Upper lobe of right lung (tissue), 1 donor: ENCODE measurements around the gene KCNE2. TPM values are rescaled to one million over a fixed set of nuclear protein-coding genes. Genes with fewer than 3 reads are reported as not detected.

Source experiments
- ATAC-seq: fragments of 200-7000 bp; cut with Tn5 transposase; one replicate; pipeline ENCODE4 v1.9.1; 2020; ENCODE audit warnings: mild to moderate bottlenecking, moderate library complexity
- DNase-seq: peaks from one replicate; pipeline ENCODE4 v3.0.0-alpha.2; 2020
- H3K27ac ChIP-seq: fragments of 200-600 bp; one replicate; pipeline ENCODE4 v1.8.0; 2022
- H3K27me3 ChIP-seq: fragments of 200-600 bp; one replicate; pipeline ENCODE4 v1.8.0; 2022; ENCODE audit warnings: mild to moderate bottlenecking
- H3K36me3 ChIP-seq: fragments of 200-600 bp; one replicate; pipeline ENCODE4 v1.8.0; 2022
- H3K4me1 ChIP-seq: fragments of 200-600 bp; one replicate; pipeline ENCODE4 v1.8.0; 2022
- H3K4me3 ChIP-seq: fragments of 200-600 bp; one replicate; pipeline ENCODE4 v1.8.0; 2022; ENCODE audit warnings: mild to moderate bottlenecking
- H3K9me3 ChIP-seq: fragments of 200-600 bp; one replicate; pipeline ENCODE4 v1.8.0; 2022
- CTCF ChIP-seq: fragments of 200-600 bp; IDR thresholded peaks from one replicate; pipeline ENCODE4 v1.8.0; 2022; ENCODE audit warnings: antibody characterized with exemption
- intact Hi-C: fragments of 100-400 bp; cut with DNase I; formaldehyde crosslinking; loops from one replicate; pipeline ENCODE4 v1.11.0; 2022
- long read RNA-seq: library from polyadenylated mRNA; unstranded; transcript quantifications from one replicate; pipeline ENCODE4 v2.0.0, GENCODE V29; 2021
- total RNA-seq: library from RNA; stranded (reverse); fragmentation: NEBNext Ultra II Directional; extraction: Animal tissue kit (Norgen Biotek cat#: 25700); gene quantifications from one replicate; pipeline ENCODE4 v1.2.1, GENCODE V29; 2021
- donor health status: DM: no; HTN: yes; CAD: no; lungs with severe emphysema.

The KCNE2 gene, protein sequence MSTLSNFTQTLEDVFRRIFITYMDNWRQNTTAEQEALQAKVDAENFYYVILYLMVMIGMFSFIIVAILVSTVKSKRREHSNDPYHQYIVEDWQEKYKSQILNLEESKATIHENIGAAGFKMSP
- total RNA-seq: 0.52 TPM
- long read RNA-seq: 0 reads

DNA sequence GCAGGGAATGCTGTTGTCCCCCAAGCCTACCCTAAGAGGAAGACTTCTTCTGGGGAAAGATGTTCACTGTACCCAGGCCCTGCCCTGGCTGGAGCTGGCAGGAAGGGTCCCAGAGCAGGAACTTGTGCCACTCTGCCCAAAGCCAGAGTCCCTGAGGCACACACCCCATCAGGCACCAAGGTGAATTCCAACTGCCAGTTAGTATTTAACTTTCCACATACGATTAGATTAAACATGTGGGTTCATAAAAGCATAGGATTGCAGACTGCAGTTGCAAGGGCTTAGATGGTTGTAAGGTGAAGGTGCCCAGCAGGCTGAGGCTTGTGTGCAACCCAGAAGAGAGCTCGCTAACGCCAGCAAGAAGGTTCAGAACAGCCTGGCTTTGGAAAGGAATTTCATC is at the start of gene KCNE2:
KCNE2 (plus strand) TSS at position 274 of the 400 bp plus-strand sequence. CDS start 6,473 bp downstream, outside the sequence.
- Histone ChIP-seq H3K36me3 (no peaks in the 10 kb centered on the region), H3K4me1 (peaks cover 7% of the 10 kb centered on the region), H3K27ac (no peak within 1 kb of the TSS), H3K9me3 (no peaks in the 10 kb centered on the region), H3K27me3 (no peaks in the 10 kb centered on the region), H3K4me3 (no peak within 1 kb of the TSS)
- TF ChIP-seq CTCF: no peak
- DNase-seq (no peak), ATAC-seq (no peak)
- intact Hi-C loops: no loop called here

DNA sequence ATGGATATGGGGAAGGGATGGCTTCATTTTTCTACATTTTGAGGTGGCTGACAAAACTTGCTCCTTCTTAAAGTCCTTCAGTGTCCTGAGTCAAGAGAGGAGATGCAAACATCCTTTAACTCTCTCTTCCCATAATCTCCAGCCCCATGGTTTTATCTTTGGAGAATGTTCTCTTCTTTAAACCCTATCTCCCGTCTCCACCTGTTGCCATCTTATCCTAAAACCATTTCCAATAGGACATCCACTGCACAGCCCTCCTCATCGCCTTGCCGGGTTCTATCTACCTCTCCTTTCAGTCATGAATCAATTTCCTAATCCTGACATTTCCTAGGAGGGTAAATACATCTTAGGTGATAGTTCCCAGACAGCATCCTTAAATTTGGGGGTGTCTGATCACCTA is 44.2 kb upstream of the KCNE2 start:
- intact Hi-C loops: no loop called here
- Histone ChIP-seq H3K4me3 (no peak overlapping the region), H3K36me3 (no peaks in the 10 kb centered on the region), H3K27me3 (no peaks in the 10 kb centered on the region), H3K4me1 (no peaks in the 10 kb centered on the region), H3K27ac (no peak overlapping the region), H3K9me3 (no peaks in the 10 kb centered on the region)
- TF ChIP-seq CTCF: no peak
- DNase-seq: no peak
- no peak for ATAC-seq

DNA sequence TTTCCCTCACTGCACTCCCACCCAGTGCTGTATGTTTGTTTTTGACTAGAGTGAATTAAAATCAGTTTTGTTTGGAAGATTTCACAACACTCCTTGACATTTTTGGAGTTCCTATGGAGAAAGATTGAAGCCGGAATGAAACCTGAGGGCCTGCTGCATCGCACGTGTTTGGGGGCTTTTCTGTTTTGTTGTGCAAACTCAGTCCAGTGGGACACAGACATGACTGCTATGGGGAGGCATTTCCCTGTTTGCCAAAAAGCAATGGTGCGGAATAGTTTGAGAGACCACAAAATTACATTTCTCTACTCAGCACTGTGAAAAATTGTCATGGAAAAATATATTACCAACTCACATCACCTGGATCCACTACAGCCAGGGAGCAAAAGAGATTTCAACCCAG is 43.8 kb upstream of the KCNE2 start:
- H3K4me3 ChIP-seq: no peak overlapping the region
- intact Hi-C loops: no loop called here
- no peaks in the 10 kb centered on the region for H3K36me3 ChIP-seq
- no peak overlapping the region for H3K27ac ChIP-seq
- ATAC-seq (no peak), DNase-seq (no peak)
- TF ChIP-seq CTCF: no peak
- H3K9me3 ChIP-seq: no peaks in the 10 kb centered on the region
- H3K27me3 ChIP-seq: no peaks in the 10 kb centered on the region
- no peaks in the 10 kb centered on the region for H3K4me1 ChIP-seq

- Histone ChIP-seq H3K4me1 (no peaks in the 10 kb centered on the region), H3K9me3 (no peaks in the 10 kb centered on the region), H3K4me3 (no peak overlapping the region), H3K36me3 (no peaks in the 10 kb centered on the region), H3K27ac (no peak overlapping the region), H3K27me3 (no peaks in the 10 kb centered on the region)
- ATAC-seq (no peak), DNase-seq (no peak)
- intact Hi-C loops: no loop called here
- TF ChIP-seq CTCF: no peak
These were observed 33.8 kb upstream of the KCNE2 start for GRCh38 chr21:34330055-34330454.

GRCh38 chr21:34331726-34332125 is 32.1 kb upstream of the KCNE2 start:
- ATAC-seq (no peak), DNase-seq (no peak)
- Histone ChIP-seq H3K9me3 (no peaks in the 10 kb centered on the region), H3K36me3 (no peaks in the 10 kb centered on the region), H3K27me3 (no peaks in the 10 kb centered on the region), H3K27ac (no peak overlapping the region), H3K4me1 (no peaks in the 10 kb centered on the region), H3K4me3 (no peak overlapping the region)
- intact Hi-C loops: no loop called here
- TF ChIP-seq CTCF: no peak

- Histone ChIP-seq H3K9me3 (no peaks in the 10 kb centered on the region), H3K4me1 (no peaks in the 10 kb centered on the region), H3K27me3 (no peaks in the 10 kb centered on the region), H3K4me3 (no peak overlapping the region), H3K27ac (no peak overlapping the region), H3K36me3 (no peaks in the 10 kb centered on the region)
- TF ChIP-seq CTCF: no peak
- intact Hi-C loops: no loop called here
- no peak for ATAC-seq
- no peak for DNase-seq
These were observed 31.5 kb upstream of the KCNE2 start for GRCh38 chr21:34332347-34332746.
